T-helper 1 cell treated with Interleukin-12 subunit alpha and Interleukin-12 subunit beta and Interleukin-4 antibody, amounts not matched to agents 30 ng/mL and 1 ng/mL, for 36 hours (primary cell): Measurements from ENCODE around the gene ECHDC3. TPM values are rescaled to one million over a fixed set of nuclear protein-coding genes. Genes with fewer than 3 reads are reported as not detected.
"Not testable (repeated sequence)": the region's sequence is repeated elsewhere in the genome, so short reads cannot be mapped to it uniquely, and the experiment has no call there.

ENCODE experiments used
- intact Hi-C: fragments of 100-400 bp; cut with micrococcal nuclease; formaldehyde crosslinking; loops from one replicate; pipeline ENCODE4 v1.15.1; 2024
- total RNA-seq: library from RNA; stranded (reverse); gene quantifications from 2 replicates; pipeline ENCODE4 v1.2.3, GENCODE V29; 2022

The ECHDC3 gene
- total RNA-seq, 1 donor from 2014 or later: 0.49 TPM

DNA sequence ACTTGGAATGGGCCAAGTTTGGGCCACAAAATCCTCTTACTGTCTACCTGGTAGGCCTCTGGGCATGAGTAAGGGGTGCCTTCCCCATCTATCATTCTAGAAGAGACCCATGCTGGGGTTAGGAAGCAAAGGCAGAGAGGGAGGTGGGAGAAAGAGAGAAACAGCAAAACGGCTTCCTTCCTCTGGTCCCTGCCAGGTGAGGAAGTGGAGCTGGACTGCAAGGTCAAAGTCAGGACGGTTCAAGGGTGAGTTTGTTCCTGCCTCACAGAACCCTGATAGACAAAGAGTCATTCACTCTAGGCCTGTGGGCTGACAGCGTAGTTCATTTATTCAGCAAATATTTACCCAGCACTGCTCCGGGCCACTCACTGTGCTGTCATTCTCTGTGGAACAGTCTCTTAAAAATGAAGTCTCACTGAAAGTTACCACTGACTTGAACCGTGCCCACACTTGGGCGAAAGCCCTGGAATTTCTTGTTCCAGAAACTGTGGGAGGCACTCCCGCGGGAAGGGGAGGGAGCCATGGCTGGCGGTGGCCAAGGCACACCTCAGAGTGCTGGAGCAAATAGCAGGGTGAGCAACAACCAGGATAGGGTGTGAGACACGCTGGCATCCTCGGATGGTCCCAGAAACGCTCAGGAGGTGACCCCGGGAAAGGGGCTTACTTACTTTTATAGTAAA lies 26.2 kb upstream of the ECHDC3 start:
- intact Hi-C loops: no loop called here

- intact Hi-C loops: no loop called here
Measured at GRCh38 chr10:11716686-11717085, 25.5 kb upstream of the ECHDC3 start.

DNA sequence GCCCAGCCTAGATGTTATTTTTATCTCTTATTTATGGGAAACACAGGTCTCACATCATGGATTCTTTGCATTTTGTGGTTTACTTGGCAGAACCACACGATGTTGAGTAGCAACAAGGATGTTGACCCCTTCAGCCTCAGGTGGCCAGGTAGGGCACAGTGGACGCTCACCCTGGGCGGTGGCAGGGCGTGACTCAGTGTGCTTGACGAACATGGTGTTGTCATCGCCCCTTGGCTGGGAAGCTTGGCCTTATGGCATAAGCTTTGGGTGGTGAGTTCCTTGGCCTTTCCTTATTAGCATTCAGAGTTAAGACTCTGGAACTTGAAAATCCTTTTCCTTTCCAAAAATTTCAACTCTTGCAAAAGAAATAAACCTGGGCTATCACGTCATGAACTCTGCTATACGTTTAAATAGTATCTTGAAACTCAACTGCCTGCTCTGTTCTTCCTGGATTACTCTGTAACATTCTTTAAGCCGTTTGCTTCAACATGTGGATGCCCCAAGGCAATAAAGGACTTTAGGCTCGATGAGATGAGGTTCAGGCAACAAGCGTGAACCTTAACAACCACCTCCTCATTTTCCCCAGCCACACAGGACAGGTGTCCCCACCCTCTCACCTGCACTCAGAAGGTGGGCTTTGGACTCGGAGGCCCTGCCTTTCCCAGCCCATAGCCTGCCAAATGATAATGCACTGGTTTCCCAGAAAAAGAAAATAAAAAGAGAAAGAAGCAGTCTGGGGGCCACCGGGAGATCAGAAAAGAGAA lies 22.5 kb upstream of the ECHDC3 start:
- intact Hi-C loops: no loop called here

- intact Hi-C loops: no loop called here
Measured at GRCh38 chr10:11720260-11720741, 21.9 kb upstream of the ECHDC3 start.

- intact Hi-C loops: no loop called here
Measured at GRCh38 chr10:11721806-11722205, 20.4 kb upstream of the ECHDC3 start.

- intact Hi-C loops: no loop called here
Measured at GRCh38 chr10:11723359-11723758, 18.8 kb upstream of the ECHDC3 start.

DNA sequence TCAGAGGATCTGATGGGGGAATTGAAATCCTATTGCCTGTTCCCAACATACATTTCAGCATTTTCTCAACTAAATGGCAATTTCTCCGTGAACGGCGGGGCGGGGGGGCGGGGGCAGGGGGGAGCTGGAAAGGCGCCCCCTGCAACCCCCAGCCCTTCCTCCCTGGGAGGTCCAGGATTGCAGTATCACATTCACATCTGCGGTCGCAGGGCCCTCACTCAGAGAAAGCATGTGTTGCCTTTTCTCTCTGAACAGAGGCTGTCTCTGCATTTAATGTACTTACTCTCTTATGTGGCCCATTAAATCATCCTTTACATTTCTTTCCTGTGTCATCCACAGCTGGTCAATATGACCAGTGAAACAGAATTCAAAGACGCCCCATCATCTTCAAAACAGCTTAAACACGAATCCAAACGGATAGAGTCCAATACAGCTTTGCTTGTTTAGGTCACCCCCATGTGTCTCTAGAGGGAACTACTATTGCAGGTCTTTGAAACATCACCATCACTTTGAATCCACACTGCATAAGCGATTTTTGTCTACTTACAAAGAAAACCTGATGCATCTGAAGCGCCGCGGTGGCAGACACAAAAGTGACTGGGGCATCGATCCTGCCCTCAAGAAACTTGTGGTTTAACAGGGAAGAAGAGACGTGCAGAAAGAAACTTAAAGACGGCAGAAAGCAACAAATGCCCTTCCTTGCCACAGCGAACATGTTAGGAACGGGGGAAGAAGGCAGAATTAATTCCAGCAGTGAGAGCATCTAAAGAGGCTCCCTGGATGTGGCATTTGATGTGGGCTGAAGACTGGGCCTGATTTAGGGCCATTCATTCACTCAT lies 17.0 kb upstream of the ECHDC3 start:
- intact Hi-C loops: loop anchor here (1.0 kb wide), 2 partner anchors 33 to 210 kb away; no protein-coding TSS in a partner anchor

- intact Hi-C loops: loop anchor here (1.0 kb wide), 2 partner anchors 32 to 211 kb away; no protein-coding TSS in a partner anchor
Measured at GRCh38 chr10:11725912-11726311, 16.3 kb upstream of the ECHDC3 start.

DNA sequence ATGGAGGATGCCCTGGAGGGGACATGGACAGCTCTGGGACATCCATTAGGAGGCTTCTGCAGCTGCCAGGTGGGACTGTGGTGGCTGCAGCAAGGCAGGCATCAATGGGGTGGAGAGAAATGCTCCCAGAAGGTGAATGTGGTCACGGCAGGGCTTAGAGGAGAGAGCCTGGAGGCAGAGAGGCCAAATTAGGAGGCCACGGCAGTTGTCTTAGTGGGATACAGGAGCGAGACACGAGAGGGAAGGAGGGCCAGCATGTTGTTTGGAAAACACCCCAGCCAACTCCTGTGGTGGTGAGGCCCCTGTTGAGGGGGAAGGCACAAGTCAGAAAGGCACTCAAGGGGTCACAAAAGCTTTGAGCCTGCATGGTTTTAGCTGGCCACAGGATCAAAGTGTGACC lies 14.6 kb upstream of the ECHDC3 start:
- intact Hi-C loops: no loop called here

DNA sequence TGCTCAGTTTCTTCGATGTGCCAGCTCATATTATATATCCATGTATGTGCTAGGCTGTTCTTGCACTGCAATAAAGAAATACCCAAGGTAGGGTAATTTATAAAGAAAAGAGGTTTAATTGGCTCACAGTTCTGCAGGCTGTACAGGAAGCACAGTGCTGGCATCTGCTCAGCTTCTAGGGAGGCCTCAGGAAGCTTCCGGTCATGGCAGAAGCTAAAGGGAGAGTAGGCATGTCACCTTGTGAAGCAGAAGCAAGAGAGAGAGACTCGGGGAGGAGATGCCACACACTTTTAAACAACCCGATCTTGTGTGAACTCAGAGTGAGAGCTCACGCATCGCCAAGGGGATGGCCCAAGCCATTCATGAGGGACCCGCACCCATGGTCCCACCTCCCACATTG lies 13.8 kb upstream of the ECHDC3 start:
- intact Hi-C loops: no loop called here

DNA sequence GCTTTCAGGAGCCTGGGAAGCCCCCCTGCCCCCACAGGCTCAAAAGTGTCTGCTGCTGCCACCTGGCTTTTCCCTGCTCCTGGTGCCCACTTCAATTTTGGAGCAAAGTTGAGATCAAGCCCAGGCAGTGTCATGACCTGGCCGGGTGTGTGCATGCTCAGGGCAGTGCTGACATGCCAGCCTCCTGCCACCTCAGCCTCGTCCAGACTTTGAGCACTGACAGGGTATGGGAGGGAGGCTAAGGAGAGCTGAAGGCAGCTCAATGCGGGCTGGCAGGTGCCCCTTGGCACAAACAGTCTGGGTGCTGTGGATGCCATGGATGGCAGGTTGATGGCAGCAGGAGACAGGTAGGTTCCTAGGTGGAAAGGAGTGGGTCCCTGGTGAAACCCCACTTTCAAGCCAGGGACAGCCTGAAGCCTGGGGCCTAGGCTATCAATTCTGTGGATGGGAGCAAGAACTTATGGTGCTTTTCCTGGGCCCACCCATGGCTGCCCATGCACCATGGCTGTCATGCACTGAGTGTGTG lies 12.3 kb upstream of the ECHDC3 start:
- intact Hi-C loops: no loop called here

DNA sequence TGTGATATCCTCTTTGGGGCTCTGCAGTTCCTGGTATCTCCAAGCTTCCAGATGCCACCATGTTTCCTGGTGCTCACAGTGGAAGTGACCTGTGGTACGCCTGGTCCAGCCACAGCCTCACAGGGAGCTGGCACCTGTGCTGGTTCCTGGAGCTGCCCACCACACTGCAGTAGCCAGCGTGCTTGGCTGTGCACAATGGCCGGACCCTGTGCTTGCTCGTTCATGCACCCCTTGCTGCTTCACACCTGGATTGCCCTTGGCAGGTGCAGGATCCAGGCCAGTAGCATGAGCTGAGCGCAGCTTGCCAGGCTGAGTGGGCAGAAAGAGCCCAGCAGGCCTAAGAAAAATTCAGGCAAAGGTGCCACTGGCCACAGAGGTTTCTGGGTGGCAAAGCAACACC lies 11.4 kb upstream of the ECHDC3 start:
- intact Hi-C loops: no loop called here

GRCh38 chr10:11736767-11737166 lies 5.4 kb upstream of the ECHDC3 start:
- intact Hi-C loops: not testable (repeated sequence)

- intact Hi-C loops: not testable (repeated sequence)
Measured at GRCh38 chr10:11737258-11738032, 4.7 kb upstream of the ECHDC3 start.

GRCh38 chr10:11740907-11741306 lies 1.3 kb upstream of the ECHDC3 start:
- intact Hi-C loops: no loop called here

DNA sequence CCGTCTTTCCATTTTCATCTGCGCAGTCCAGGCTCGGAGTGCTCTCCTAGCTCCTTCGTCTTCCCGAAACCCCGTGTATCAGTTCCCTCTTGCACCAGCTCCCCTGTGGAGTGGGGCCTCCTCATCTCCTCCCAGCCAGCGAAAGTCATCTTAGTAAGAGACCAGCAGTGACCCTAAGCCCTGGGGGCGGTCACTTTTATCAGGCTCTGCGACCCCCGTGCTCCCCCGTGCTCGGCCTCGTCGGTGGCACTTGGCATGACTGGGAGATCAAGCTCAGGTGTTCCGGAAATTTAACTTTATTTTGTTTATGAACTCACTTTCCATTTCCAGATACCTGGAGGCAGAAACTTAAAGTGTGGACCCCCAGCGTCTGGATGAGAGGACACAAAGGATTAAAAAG lies 574 bp upstream of the ECHDC3 start:
- intact Hi-C loops: loop anchor here (1.0 kb wide), 1 partner anchor 31 kb away; no protein-coding TSS in a partner anchor

DNA sequence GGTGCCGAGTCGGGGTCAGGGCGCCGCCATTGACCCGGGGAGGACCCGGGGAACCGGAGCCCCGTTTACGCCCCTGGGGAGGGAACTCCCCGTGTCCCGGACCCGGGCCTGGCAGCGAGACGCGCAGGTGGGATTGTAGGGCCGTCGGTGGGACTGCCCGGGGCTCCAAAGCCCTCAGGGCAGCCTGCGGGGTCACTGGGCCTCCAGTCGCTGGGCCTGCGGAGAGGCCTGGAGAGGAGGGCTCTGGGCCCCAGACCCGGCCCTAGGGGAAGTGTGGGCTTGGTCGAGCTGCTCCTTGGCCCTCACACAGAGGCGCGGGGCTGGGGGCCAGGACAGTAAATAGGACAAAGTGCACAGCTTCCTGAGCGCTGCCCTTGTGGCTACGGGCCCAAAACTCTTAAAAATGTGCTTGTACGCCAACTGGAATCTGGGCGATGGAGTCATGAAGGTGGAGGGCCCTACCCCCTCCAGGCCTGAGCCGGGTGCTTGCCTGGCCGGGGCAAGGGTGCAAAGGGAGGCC lies 657 bp downstream of the ECHDC3 start:
- intact Hi-C loops: loop anchor here (1.0 kb wide), 1 partner anchor 33 kb away; no protein-coding TSS in a partner anchor

GRCh38 chr10:11743461-11744338 lies 1.5 kb downstream of the ECHDC3 start:
- intact Hi-C loops: no loop called here

- intact Hi-C loops: no loop called here
Measured at GRCh38 chr10:11745045-11745444, 2.9 kb downstream of the ECHDC3 start.
